ENCODE data around the gene RTP3. TPM values are rescaled to one million over a fixed set of nuclear protein-coding genes. Genes with fewer than 3 reads are reported as not detected.

The RTP3 gene
- total and polyA plus RNA-seq, 2 donors (not counting 1 experiment from before 2014, with no cell fraction given): not detected

DNA sequence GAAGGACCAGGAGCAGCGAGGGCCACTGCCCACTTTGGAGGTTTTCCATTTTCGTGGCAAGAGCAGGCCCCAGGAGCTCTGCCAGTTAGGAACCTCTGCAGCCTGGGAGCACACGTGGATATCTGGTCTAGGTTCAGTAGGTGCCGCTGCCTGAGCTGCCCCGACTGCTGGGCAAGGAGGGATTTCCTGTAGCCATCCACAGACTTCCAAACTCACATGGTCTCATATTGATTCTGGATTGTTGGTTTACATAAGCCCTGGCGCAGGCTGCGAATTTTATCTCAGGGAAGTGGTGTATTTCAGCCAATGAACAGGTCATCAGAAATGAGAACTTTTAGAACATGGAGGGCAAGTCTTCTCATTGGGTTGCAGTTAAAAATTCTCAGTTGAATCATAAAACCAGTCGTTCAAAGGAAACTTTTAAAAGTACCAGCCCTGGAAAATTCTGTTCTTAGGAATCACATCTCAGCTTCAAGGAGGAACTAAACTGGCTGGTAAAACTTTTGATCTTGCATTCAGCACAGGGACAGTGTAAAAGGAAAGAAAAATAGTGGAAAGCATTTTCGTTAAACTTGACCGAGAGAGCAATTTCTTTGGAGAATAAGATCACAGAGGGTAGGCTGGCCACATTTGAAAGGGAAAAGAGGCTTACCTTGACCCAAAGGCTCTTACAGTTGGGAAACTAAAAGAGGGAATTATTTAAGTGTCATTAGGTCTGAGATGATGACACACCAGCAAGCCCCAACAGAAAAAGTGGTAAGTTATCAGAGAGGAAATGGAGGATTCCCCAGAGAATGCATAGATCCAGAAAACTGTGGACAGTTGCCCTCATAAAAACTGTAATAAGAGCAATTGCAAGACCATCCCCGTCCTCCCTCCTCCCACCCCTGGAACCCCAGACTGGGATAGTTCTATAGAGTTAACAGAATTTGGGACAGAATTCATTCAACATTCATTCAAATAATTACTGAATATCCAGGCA lies 6.4 kb upstream of the RTP3 start:
- Histone ChIP-seq H3K4me3 (ENCODE audit: control extremely low read depth in 1 of 5, extremely low read depth in 1 of 5, insufficient read depth in 1 of 5, low read depth in 2 of 5, low read length in 4 of 5) (no peak overlapping the region), H3K27ac (ENCODE audit: low read length in 2 of 2) (no peak overlapping the region), H3K9ac (ENCODE audit: low read length) (no peak overlapping the region), H3K79me2 (ENCODE audit: control insufficient read depth, insufficient read depth, low read length) (no peaks in the 10 kb centered on the region), H3K36me3 (replicated peaks in 1 of 2; ENCODE audit: control extremely low read depth in 1 of 2, control insufficient read depth in 1 of 2, extremely low read depth in 1 of 2, insufficient read depth in 2 of 2, low read length in 1 of 2) (no peaks in the 10 kb centered on the region), H3K27me3 (replicated peaks in 1 of 4; ENCODE audit: control extremely low read depth in 1 of 4, control insufficient read depth in 3 of 4, insufficient read depth in 4 of 4, low read length in 3 of 4) (peaks cover 0 to 6% (median 4%) of the 10 kb centered on the region in 4 experiments), H3K9me3 (ENCODE audit: control extremely low read depth in 1 of 3, control insufficient read depth in 2 of 3, insufficient read depth in 1 of 3, low read length in 2 of 3) (no peaks in the 10 kb centered on the region), H4K20me1 (ENCODE audit: control insufficient read depth, insufficient read depth, low read length, poor library complexity, severe bottlenecking) (no peaks in the 10 kb centered on the region), H2AFZ (ENCODE audit: insufficient read depth, low read depth, low read length, poor library complexity, severe bottlenecking) (no peak overlapping the region), H3K4me2 (replicated peaks; ENCODE audit: low read depth, low read length, poor library complexity, severe bottlenecking) (no peak overlapping the region), H3K4me1 (ENCODE audit: control insufficient read depth in 2 of 2, insufficient read depth in 2 of 2, low read length in 2 of 2) (peaks cover 10 to 12% of the 10 kb centered on the region in 2 donors)
- Mint-ChIP-seq H3K9me3 (ENCODE audit: insufficient read depth) (no peaks in the 10 kb centered on the region), H3K4me1 (peaks cover 12% of the 10 kb centered on the region), H3K27me3 (peaks cover 3% of the 10 kb centered on the region), H3K27ac (no peak overlapping the region), H3K4me3 (no peak overlapping the region)
- intact Hi-C loops (cut with micrococcal nuclease): no loop called here
- WGBS (ENCODE audit: insufficient coverage): 93% methylated on average over 8 of the region's 11 CpGs
- CTCF ChIA-PET: interaction anchor here (0.7 to 9.1 kb wide), 6 partner anchors 35 to 180 kb away, joined by 3 to 275 read pairs (median 82); no protein-coding TSS in a partner anchor
- POLR2A ChIA-PET: interaction anchor here (1.2 kb wide), 1 partner anchor 47 kb away, joined by 4 read pairs; no protein-coding TSS in a partner anchor
- DNase-seq: no peak
- no peak for TF ChIP-seq EZH2 (IDR thresholded peaks at IDR 0.05; ENCODE audit: borderline replicate concordance, insufficient read depth, low read depth, low read length, poor library complexity, severe bottlenecking)
- TF ChIP-seq, protein P1, sequence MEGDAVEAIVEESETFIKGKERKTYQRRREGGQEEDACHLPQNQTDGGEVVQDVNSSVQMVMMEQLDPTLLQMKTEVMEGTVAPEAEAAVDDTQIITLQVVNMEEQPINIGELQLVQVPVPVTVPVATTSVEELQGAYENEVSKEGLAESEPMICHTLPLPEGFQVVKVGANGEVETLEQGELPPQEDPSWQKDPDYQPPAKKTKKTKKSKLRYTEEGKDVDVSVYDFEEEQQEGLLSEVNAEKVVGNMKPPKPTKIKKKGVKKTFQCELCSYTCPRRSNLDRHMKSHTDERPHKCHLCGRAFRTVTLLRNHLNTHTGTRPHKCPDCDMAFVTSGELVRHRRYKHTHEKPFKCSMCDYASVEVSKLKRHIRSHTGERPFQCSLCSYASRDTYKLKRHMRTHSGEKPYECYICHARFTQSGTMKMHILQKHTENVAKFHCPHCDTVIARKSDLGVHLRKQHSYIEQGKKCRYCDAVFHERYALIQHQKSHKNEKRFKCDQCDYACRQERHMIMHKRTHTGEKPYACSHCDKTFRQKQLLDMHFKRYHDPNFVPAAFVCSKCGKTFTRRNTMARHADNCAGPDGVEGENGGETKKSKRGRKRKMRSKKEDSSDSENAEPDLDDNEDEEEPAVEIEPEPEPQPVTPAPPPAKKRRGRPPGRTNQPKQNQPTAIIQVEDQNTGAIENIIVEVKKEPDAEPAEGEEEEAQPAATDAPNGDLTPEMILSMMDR (IDR thresholded peaks at IDR 0.05): no peak
- ATAC-seq (ENCODE audit: low read depth): no peak

Measured in B cell (primary cell).